Right cardiac atrium (tissue), 5 donors: ENCODE results near the gene ZMAT2. TPM values are rescaled to one million over a fixed set of nuclear protein-coding genes. Genes with fewer than 3 reads are reported as not detected.

Experiments used
- ATAC-seq, 2 donors: fragments of 200-7000 bp; cut with Tn5 transposase; one replicate each; pipeline versions ENCODE4 v1.8.0 to v1.9.1; 2020; ENCODE audit warnings: moderate library complexity in 2 of 2, mild to moderate bottlenecking in 1 of 2
- DNase-seq, 3 donors: peaks; one replicate each; pipeline ENCODE4 v3.0.0-alpha.2; 2020
- H3K27ac ChIP-seq: one replicate; pipeline ENCODE4 v1.5.1; 2013; ENCODE audit warnings: mild to moderate bottlenecking, low read length, control low read depth, moderate library complexity
- H3K27me3 ChIP-seq: one replicate; pipeline ENCODE4 v1.6.1; 2013; ENCODE audit not compliant: control insufficient read depth, insufficient read depth
- H3K4me1 ChIP-seq: one replicate; pipeline ENCODE4 v1.6.1; 2013; ENCODE audit warnings: low read length; ENCODE audit not compliant: control insufficient read depth, insufficient read depth
- H3K4me3 ChIP-seq: one replicate; pipeline ENCODE4 v1.5.1; 2013; ENCODE audit warnings: low read length, control low read depth
- H3K9me3 ChIP-seq: one replicate; pipeline ENCODE4 v1.6.1; 2013; ENCODE audit warnings: low read length; ENCODE audit not compliant: control insufficient read depth
- WGBS: extraction: QIAGEN DNeasy Blood & Tissue Kit; methylation state at CpG from one replicate; pipeline ENCODE4 v1.1.7; 2013; 5-methylcytosine and 5-hydroxymethylcytosine counted together
- intact Hi-C, 4 donors: fragments of 100-400 bp; cut with DNase I; formaldehyde crosslinking; loops; one replicate each; pipeline versions ENCODE4 v1.11.0 to v1.14.0; 2022 to 2023
- polyA plus RNA-seq: library from polyadenylated mRNA; stranded (reverse); fragments of 200-250 nt; gene quantifications from one replicate; pipeline ENCODE4 v1.2.3, GENCODE V29; 2013
- total RNA-seq, 4 donors: library from RNA; stranded (reverse); fragmentation: NEBNext Ultra II Directional; extraction: Animal tissue kit (Norgen Biotek cat#: 25700); gene quantifications; one replicate each; pipeline ENCODE4 v1.2.1, GENCODE V29; 2021
- donor health status: healthy with polysubstance abuse.
- donor health status: DM: no; HTN: yes; CAD: no.
- donor health status: DM: no; HTN: no; CAD: no.
- donor health status: DM: no; HTN: yes; CAD: no; lungs with severe emphysema.
- donor health status: DM: yes; HTN: yes; CAD: no.

The ZMAT2 gene
- total and polyA plus RNA-seq, 5 donors: 31.3 to 52.2 (median 34.9) TPM

GRCh38 chr5:140741967-140742366 is 41.7 kb downstream of the ZMAT2 start:
- WGBS: 61% methylated on average over 1 of the region's 1 CpG
- no peaks in the 10 kb centered on the region for H3K9me3 ChIP-seq
- H3K4me3 ChIP-seq: no peak overlapping the region
- no peaks in the 10 kb centered on the region for H3K4me1 ChIP-seq
- no peak overlapping the region for H3K27ac ChIP-seq
- DNase-seq (no peak), ATAC-seq (no peak)
- intact Hi-C loops: no loop called here
- H3K27me3 ChIP-seq: no peaks in the 10 kb centered on the region

GRCh38 chr5:140753561-140753960 is 53.3 kb downstream of the ZMAT2 start:
- no peaks in the 10 kb centered on the region for H3K27me3 ChIP-seq
- ATAC-seq (no peak), DNase-seq (peak in 1 of 3 donors; percentile 27)
- H3K4me3 ChIP-seq: no peak overlapping the region
- 72% methylated on average over 5 of the region's 5 CpGs for WGBS
- no peak overlapping the region for H3K27ac ChIP-seq
- intact Hi-C loops: no loop called here
- H3K9me3 ChIP-seq: peaks cover 4% of the 10 kb centered on the region
- no peaks in the 10 kb centered on the region for H3K4me1 ChIP-seq

Other genes starting within 250 kb of the ZMAT2 start
- 10 to 100 TPM; 11.2 to 24.0 (median 13.2) TPM for gene EIF4EBP3, start 152.8 kb upstream of the ZMAT2 start, total RNA-seq
- gene EIF4EBP3, start 152.8 kb upstream of the ZMAT2 start, polyA plus RNA-seq: 24.6 TPM
- 10 to 100 TPM; 25.9 to 32.7 (median 28.2) TPM for gene SRA1, start 143.0 kb upstream of the ZMAT2 start, total RNA-seq
- 31.1 TPM for gene SRA1, start 143.0 kb upstream of the ZMAT2 start, polyA plus RNA-seq
- 10 to 100 TPM; 13.2 to 19.2 (median 16.0) TPM for gene APBB3, start 135.8 kb upstream of the ZMAT2 start, total RNA-seq
- 16.7 TPM for gene APBB3, start 135.8 kb upstream of the ZMAT2 start, polyA plus RNA-seq
- gene SLC35A4, start 135.6 kb upstream of the ZMAT2 start, total RNA-seq: 10 to 100 TPM; 58.2 to 77.3 (median 71.0) TPM
- gene SLC35A4, start 135.6 kb upstream of the ZMAT2 start, polyA plus RNA-seq: 44.6 TPM
- 10 to 100 TPM; 52.8 to 99.0 (median 68.0) TPM for gene CD14, start 67.3 kb upstream of the ZMAT2 start, total RNA-seq
- 25.1 TPM for gene CD14, start 67.3 kb upstream of the ZMAT2 start, polyA plus RNA-seq
- gene TMCO6, start 61.0 kb upstream of the ZMAT2 start, total RNA-seq: 1 to 10 TPM; 4.3 to 5.0 (median 4.8) TPM
- 4.6 TPM for gene TMCO6, start 61.0 kb upstream of the ZMAT2 start, polyA plus RNA-seq
- 100 to 1,000 TPM in 3 of 4 donors, 10 to 100 TPM in 1; 96.8 to 130 (median 106) TPM for gene NDUFA2, start 52.8 kb upstream of the ZMAT2 start, total RNA-seq
- gene NDUFA2, start 52.8 kb upstream of the ZMAT2 start, polyA plus RNA-seq: 334 TPM
- gene IK, start 52.6 kb upstream of the ZMAT2 start, total RNA-seq: 10 to 100 TPM; 68.2 to 77.6 (median 69.9) TPM
- 62.4 TPM for gene IK, start 52.6 kb upstream of the ZMAT2 start, polyA plus RNA-seq
- 10 to 100 TPM; 10.0 to 13.8 (median 12.5) TPM for gene WDR55, start 35.5 kb upstream of the ZMAT2 start, total RNA-seq
- 11.2 TPM for gene WDR55, start 35.5 kb upstream of the ZMAT2 start, polyA plus RNA-seq
- under 1 TPM in 3 of 4 donors, not detected in 1; 0.23 to 0.58 (median 0.41) TPM for gene DND1, start 26.9 kb upstream of the ZMAT2 start, total RNA-seq
- 0.54 TPM for gene DND1, start 26.9 kb upstream of the ZMAT2 start, polyA plus RNA-seq
- gene HARS1, start 9.1 kb upstream of the ZMAT2 start, total RNA-seq: 10 to 100 TPM; 42.9 to 49.6 (median 45.7) TPM
- 44.5 TPM for gene HARS1, start 9.1 kb upstream of the ZMAT2 start, polyA plus RNA-seq
- 10 to 100 TPM; 16.5 to 24.7 (median 21.6) TPM for gene HARS2, start 9.0 kb upstream of the ZMAT2 start, total RNA-seq
- gene HARS2, start 9.0 kb upstream of the ZMAT2 start, polyA plus RNA-seq: 17.0 TPM
- gene PCDHA1, start 85.7 kb downstream of the ZMAT2 start, total RNA-seq: not detected
- not detected for gene PCDHA1, start 85.7 kb downstream of the ZMAT2 start, polyA plus RNA-seq
- under 1 TPM in 1 of 4 donors, not detected in 3; 0.08 TPM for gene PCDHA2, start 94.4 kb downstream of the ZMAT2 start, total RNA-seq
- not detected for gene PCDHA2, start 94.4 kb downstream of the ZMAT2 start, polyA plus RNA-seq
- under 1 TPM; 0.20 to 0.40 (median 0.27) TPM for gene PCDHA3, start 100.6 kb downstream of the ZMAT2 start, total RNA-seq
- 0.07 TPM for gene PCDHA3, start 100.6 kb downstream of the ZMAT2 start, polyA plus RNA-seq
- under 1 TPM in 3 of 4 donors, not detected in 1; 0.14 to 0.21 (median 0.14) TPM for gene PCDHA4, start 106.6 kb downstream of the ZMAT2 start, total RNA-seq
- 0.02 TPM for gene PCDHA4, start 106.6 kb downstream of the ZMAT2 start, polyA plus RNA-seq
- gene PCDHA5, start 121.2 kb downstream of the ZMAT2 start, total RNA-seq: under 1 TPM in 2 of 4 donors, not detected in 2; 0.06 to 0.09 TPM
- 0.02 TPM for gene PCDHA5, start 121.2 kb downstream of the ZMAT2 start, polyA plus RNA-seq
- gene PCDHA6, start 127.5 kb downstream of the ZMAT2 start, total RNA-seq: under 1 TPM in 3 of 4 donors, not detected in 1; 0.08 to 0.20 (median 0.14) TPM
- gene PCDHA6, start 127.5 kb downstream of the ZMAT2 start, polyA plus RNA-seq: 0.07 TPM
- under 1 TPM in 2 of 4 donors, not detected in 2; 0.12 to 0.14 TPM for gene PCDHA7, start 133.8 kb downstream of the ZMAT2 start, total RNA-seq
- 0.02 TPM for gene PCDHA7, start 133.8 kb downstream of the ZMAT2 start, polyA plus RNA-seq
- under 1 TPM in 2 of 4 donors, not detected in 2; 0.06 TPM for gene PCDHA8, start 140.7 kb downstream of the ZMAT2 start, total RNA-seq
- gene PCDHA8, start 140.7 kb downstream of the ZMAT2 start, polyA plus RNA-seq: not detected
- gene PCDHA9, start 147.9 kb downstream of the ZMAT2 start, total RNA-seq: under 1 TPM in 1 of 4 donors, not detected in 3; 0.03 TPM
- gene PCDHA9, start 147.9 kb downstream of the ZMAT2 start, polyA plus RNA-seq: not detected
- under 1 TPM; 0.06 to 0.59 (median 0.39) TPM for gene PCDHA10, start 155.4 kb downstream of the ZMAT2 start, total RNA-seq
- gene PCDHA10, start 155.4 kb downstream of the ZMAT2 start, polyA plus RNA-seq: 0.02 TPM
- gene PCDHA11, start 168.5 kb downstream of the ZMAT2 start, total RNA-seq: under 1 TPM in 3 of 4 donors, not detected in 1; 0.06 to 0.42 (median 0.12) TPM
- not detected for gene PCDHA11, start 168.5 kb downstream of the ZMAT2 start, polyA plus RNA-seq
- gene PCDHA12, start 174.9 kb downstream of the ZMAT2 start, total RNA-seq: under 1 TPM in 2 of 4 donors, not detected in 2; 0.20 to 0.31 TPM
- 0.02 TPM for gene PCDHA12, start 174.9 kb downstream of the ZMAT2 start, polyA plus RNA-seq
- under 1 TPM in 1 of 4 donors, not detected in 3; 0.09 TPM for gene PCDHA13, start 181.7 kb downstream of the ZMAT2 start, total RNA-seq
- 0.05 TPM for gene PCDHA13, start 181.7 kb downstream of the ZMAT2 start, polyA plus RNA-seq
- under 1 TPM; 0.09 to 0.23 (median 0.11) TPM for gene PCDHAC1, start 225.9 kb downstream of the ZMAT2 start, total RNA-seq
- not detected for gene PCDHAC1, start 225.9 kb downstream of the ZMAT2 start, polyA plus RNA-seq